Measurements from ENCODE around the gene UBE2G2. TPM values are rescaled to one million over a fixed set of nuclear protein-coding genes. Genes with fewer than 3 reads are reported as not detected.

The UBE2G2 gene
- total and polyA plus RNA-seq, 8 donors, result 30.6 to 116 (median 66.2) TPM

DNA sequence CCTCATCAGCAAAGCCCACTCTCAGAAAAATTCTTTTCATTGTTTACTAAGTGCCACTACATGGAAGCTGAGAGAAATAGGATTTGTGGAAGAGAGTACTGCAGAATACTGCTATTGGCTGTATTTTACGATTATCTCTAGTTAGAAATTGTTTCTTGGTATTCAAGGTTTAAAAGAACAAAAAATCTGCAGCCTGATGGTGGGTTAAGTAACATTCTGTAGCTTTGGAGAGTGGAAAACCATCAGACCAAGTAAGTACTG is 44.5 kb upstream of the UBE2G2 start:
- Histone ChIP-seq H3K36me3 (peaks cover 23 to 36% (median 33%) of the 10 kb centered on the region in 4 donors), H3K27me3 (peaks cover 0 to 27% (median 3%) of the 10 kb centered on the region in 3 donors), H3K27ac (peak overlapping the region in 3 of 5 donors; percentile 12 to 59 (median 24)), H3K4me3 (peak overlapping the region; percentile 29 to 44 (median 36)), H3K9me3 (no peaks in the 10 kb centered on the region), H3K4me1 (peaks cover 19 to 24% (median 23%) of the 10 kb centered on the region in 4 donors)
- WGBS, 5 donors, result 12 to 23% (median 22%) methylated on average over 1 of the region's 1 CpG
- intact Hi-C loops (cut with DNase I; ENCODE audit: low total_unique reads), result no loop called here
- TF ChIP-seq POLR2AphosphoS5 (IDR thresholded peaks at IDR 0.05) (no peak), EP300 (IDR thresholded peaks at IDR 0.05) (no peak), POLR2A (IDR thresholded peaks at IDR 0.05) (no peak)
- TF ChIP-seq, protein P1, sequence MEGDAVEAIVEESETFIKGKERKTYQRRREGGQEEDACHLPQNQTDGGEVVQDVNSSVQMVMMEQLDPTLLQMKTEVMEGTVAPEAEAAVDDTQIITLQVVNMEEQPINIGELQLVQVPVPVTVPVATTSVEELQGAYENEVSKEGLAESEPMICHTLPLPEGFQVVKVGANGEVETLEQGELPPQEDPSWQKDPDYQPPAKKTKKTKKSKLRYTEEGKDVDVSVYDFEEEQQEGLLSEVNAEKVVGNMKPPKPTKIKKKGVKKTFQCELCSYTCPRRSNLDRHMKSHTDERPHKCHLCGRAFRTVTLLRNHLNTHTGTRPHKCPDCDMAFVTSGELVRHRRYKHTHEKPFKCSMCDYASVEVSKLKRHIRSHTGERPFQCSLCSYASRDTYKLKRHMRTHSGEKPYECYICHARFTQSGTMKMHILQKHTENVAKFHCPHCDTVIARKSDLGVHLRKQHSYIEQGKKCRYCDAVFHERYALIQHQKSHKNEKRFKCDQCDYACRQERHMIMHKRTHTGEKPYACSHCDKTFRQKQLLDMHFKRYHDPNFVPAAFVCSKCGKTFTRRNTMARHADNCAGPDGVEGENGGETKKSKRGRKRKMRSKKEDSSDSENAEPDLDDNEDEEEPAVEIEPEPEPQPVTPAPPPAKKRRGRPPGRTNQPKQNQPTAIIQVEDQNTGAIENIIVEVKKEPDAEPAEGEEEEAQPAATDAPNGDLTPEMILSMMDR (IDR thresholded peaks at IDR 0.05), result no peak
- no peak for DNase-seq

DNA sequence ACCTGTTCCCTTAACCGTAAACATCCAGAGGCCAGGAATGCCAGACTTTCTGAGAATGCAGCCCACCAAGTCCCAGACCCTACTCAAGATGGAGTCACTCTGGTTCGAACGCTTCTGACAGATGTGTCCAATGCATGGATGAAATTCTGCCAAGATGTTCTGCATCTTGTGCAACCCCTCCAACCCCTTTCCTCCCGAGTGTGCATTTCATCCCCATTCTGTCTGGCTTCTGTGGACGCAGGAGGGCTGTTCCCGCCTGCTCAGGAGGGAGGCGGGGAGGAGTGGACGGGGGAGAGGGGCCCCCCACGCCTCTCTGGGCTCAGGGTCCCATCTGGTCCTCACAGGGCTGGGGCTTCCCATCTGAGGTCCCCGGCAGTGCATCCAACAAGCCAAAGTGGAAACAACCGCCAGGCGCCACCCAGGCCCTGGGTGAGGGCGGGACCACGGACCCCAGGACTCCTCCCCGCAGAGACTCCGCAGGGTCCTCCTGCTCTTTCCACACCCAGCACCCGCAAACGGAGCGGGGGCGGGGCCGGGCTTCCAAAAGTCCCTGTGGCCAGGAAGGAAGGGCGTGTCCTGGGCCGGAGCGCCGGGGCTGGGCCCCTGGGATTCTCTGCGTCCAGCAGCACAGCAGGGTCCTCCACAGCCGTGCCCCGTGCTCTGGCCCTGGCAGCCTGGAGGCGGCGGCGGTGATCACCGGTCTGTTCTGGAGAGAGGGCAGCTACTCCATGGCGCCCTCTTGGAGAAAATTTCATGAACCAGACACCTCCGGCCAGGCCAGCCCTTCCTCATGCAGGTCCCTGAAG is 44.0 kb upstream of the UBE2G2 start:
- WGBS, 5 donors, result 2 to 8% (median 4%) methylated on average over 14 to 34 of the region's 34 CpGs
- DNase-seq, result peak; percentile 65 to 84
- Histone ChIP-seq H3K36me3 (peaks cover 18 to 30% (median 28%) of the 10 kb centered on the region in 4 donors), H3K27ac (peak overlapping the region in 3 of 5 donors; percentile 12 to 59 (median 24)), H3K4me1 (peaks cover 19 to 24% (median 23%) of the 10 kb centered on the region in 4 donors), H3K27me3 (peaks cover 0 to 32% (median 3%) of the 10 kb centered on the region in 3 donors), H3K4me3 (peak overlapping the region; percentile 29 to 44 (median 36)), H3K9me3 (no peaks in the 10 kb centered on the region)
- TF ChIP-seq POLR2A (IDR thresholded peaks at IDR 0.05) (no peak), EP300 (IDR thresholded peaks at IDR 0.05) (no peak), POLR2AphosphoS5 (IDR thresholded peaks at IDR 0.05) (peak in 1 of 3 donors; percentile 32)
- TF ChIP-seq, protein P1 (IDR thresholded peaks at IDR 0.05), result no peak
- intact Hi-C loops (cut with DNase I; ENCODE audit: low total_unique reads), result no loop called here

DNA sequence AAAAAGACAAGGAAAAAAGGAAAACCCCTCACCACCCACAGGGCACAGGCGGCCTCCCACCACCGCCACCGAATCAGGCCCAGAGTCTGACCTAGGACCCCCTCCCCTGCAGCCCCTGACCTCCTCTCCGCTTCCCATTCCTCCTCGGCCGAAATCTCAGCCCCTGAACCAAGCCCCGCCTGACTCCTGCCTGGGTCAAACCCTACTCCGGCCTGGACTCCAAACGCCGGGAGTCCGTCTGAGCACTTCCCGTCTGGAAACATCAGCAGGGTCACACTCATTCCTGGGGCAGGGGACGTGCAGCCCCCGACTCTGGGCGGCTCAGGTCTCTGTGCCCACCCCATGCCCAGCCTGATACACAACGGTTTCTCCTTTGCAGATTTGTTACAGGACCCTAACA is 42.6 kb upstream of the UBE2G2 start:
- intact Hi-C loops (cut with DNase I; ENCODE audit: low total_unique reads), result no loop called here
- TF ChIP-seq EP300 (IDR thresholded peaks at IDR 0.05), result no peak
- TF ChIP-seq POLR2AphosphoS5 (IDR thresholded peaks at IDR 0.05), result no peak
- TF ChIP-seq, protein P1 (IDR thresholded peaks at IDR 0.05), result no peak
- TF ChIP-seq POLR2A (IDR thresholded peaks at IDR 0.05), result no peak
- H3K4me1 ChIP-seq, result peaks cover 19 to 24% (median 23%) of the 10 kb centered on the region in 4 donors
- no peak overlapping the region for H3K27ac ChIP-seq
- H3K36me3 ChIP-seq, result peaks cover 4 to 17% (median 14%) of the 10 kb centered on the region in 4 donors
- H3K9me3 ChIP-seq, result no peaks in the 10 kb centered on the region
- DNase-seq, result no peak
- no peak overlapping the region for H3K4me3 ChIP-seq
- H3K27me3 ChIP-seq, result peaks cover 0 to 35% (median 3%) of the 10 kb centered on the region in 3 donors
- 56 to 67% (median 66%) methylated on average over 16 of the region's 16 CpGs for WGBS, 5 donors

DNA sequence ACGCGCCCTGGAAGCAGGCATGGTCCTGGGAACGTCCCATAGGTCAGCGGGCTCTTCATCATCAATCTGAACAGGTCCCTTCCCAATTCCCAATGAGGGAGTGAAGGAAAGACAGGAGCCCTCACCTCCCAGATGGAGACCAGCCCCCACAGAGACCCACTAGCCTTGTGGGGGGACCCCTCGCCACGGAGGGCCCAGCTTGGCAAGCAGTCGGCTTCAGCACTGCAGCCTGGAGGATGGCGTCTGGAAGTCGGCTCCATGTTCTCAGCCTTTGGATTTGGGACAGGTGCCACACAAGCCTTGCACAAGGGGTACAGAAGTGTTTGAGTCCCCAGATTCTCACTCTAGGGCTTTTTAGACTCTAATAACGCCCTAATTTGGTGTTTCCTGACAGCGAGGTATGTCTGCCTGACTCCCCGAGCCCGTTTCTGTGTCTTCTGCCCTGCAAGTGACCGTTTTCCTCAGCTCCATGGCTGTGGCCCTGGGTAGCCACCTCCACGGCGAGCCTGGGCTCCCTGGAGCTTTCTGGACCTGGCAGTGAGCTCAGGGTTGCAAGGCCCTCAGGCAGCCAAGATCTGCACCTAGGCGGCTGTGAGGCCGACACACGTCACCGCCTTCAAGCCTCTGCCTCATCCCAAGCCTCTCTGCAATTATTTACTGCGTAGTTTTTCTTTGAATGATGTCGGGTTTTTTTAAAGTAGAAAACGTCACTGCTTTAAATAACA is 41.3 kb upstream of the UBE2G2 start:
- no peak overlapping the region for H3K4me3 ChIP-seq
- no peaks in the 10 kb centered on the region for H3K9me3 ChIP-seq
- peaks cover 0 to 3% (median under 1%) of the 10 kb centered on the region in 4 donors for H3K36me3 ChIP-seq
- intact Hi-C loops (cut with DNase I; ENCODE audit: low total_unique reads), result no loop called here
- peaks cover 0 to 35% (median 3%) of the 10 kb centered on the region in 3 donors for H3K27me3 ChIP-seq
- H3K27ac ChIP-seq, result no peak overlapping the region
- DNase-seq, result no peak
- TF ChIP-seq, protein P1 (IDR thresholded peaks at IDR 0.05), result no peak
- TF ChIP-seq EP300 (IDR thresholded peaks at IDR 0.05), result no peak
- TF ChIP-seq POLR2A (IDR thresholded peaks at IDR 0.05), result no peak
- TF ChIP-seq POLR2AphosphoS5 (IDR thresholded peaks at IDR 0.05), result no peak
- H3K4me1 ChIP-seq, result peaks cover 19 to 25% (median 24%) of the 10 kb centered on the region in 4 donors
- 80 to 88% (median 86%) methylated on average over 20 to 23 of the region's 23 CpGs for WGBS, 5 donors

All from stomach (tissue), 9 donors.